NT2/D1 (cell line): Measurements from ENCODE around the gene CDK2.

Source experiments
- DNase-seq: peaks from one replicate; pipeline ENCODE4 v3.0.0-alpha.2; 2011; ENCODE audit warnings: low read depth, low spot score
- H3K27me3 ChIP-seq: 2 replicates; pipeline ENCODE4 v1.6.0; 2011; ENCODE audit warnings: mild to moderate bottlenecking; ENCODE audit not compliant: insufficient read length, insufficient read depth
- H3K36me3 ChIP-seq: 2 replicates; pipeline ENCODE4 v1.6.1; 2011; ENCODE audit warnings: mild to moderate bottlenecking, low read length, mixed read lengths; ENCODE audit not compliant: insufficient read depth, insufficient read length
- H3K4me1 ChIP-seq: 2 replicates; pipeline ENCODE4 v1.5.1; 2011; ENCODE audit not compliant: insufficient read depth, insufficient read length
- H3K4me3 ChIP-seq: 2 replicates; pipeline ENCODE4 v1.5.1; 2011; ENCODE audit warnings: low read depth; ENCODE audit not compliant: insufficient read length
- H3K9ac ChIP-seq: 2 replicates; pipeline ENCODE4 v1.6.0; 2011; ENCODE audit warnings: low read depth; ENCODE audit not compliant: insufficient read length
- H3K9me3 ChIP-seq: 2 replicates; pipeline ENCODE4 v1.5.1; 2011; ENCODE audit warnings: mild to moderate bottlenecking, low read length; ENCODE audit not compliant: insufficient read depth
- SUZ12 ChIP-seq: IDR thresholded peaks from 2 replicates; pipeline ENCODE4 v1.6.1; 2011; ENCODE audit not compliant: insufficient read length, insufficient read depth; ENCODE audit errors: extremely low read depth
- YY1 ChIP-seq: IDR thresholded peaks from 2 replicates; pipeline ENCODE4 v1.6.1; 2011; ENCODE audit not compliant: insufficient read length, insufficient read depth
- ZNF274 ChIP-seq: IDR thresholded peaks from 2 replicates; pipeline ENCODE4 v1.6.1; 2011; ENCODE audit warnings: mild to moderate bottlenecking, low read depth, low read length

Gene CDK2

DNA sequence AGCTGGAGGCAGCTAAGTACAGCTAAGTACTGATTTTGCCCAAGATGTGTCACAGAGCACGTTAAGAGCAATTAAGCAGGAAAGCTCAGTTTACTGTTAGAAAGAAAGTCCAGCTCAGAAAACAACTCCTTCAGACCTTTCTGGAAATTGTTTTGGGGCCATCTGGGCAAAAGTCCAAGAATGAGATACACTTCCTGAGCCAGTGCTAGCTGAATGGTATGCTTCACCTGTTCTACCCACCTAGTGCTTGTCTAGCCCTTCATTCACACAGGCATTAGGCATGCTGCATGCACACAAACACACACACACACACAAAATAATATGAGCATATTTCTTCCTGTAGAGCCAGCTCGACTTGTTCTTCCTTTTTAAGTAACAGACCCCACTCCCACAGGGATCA is 47.6 kb downstream of the CDK2 start:
- TF ChIP-seq SUZ12: no peak
- no peak for TF ChIP-seq ZNF274
- TF ChIP-seq YY1: no peak
- no peak overlapping the region for H3K4me3 ChIP-seq
- H3K36me3 ChIP-seq: no peaks in the 10 kb centered on the region
- no peaks in the 10 kb centered on the region for H3K27me3 ChIP-seq
- no peak overlapping the region for H3K9ac ChIP-seq
- no peaks in the 10 kb centered on the region for H3K9me3 ChIP-seq
- H3K4me1 ChIP-seq: no peaks in the 10 kb centered on the region
- no peak for DNase-seq

DNA sequence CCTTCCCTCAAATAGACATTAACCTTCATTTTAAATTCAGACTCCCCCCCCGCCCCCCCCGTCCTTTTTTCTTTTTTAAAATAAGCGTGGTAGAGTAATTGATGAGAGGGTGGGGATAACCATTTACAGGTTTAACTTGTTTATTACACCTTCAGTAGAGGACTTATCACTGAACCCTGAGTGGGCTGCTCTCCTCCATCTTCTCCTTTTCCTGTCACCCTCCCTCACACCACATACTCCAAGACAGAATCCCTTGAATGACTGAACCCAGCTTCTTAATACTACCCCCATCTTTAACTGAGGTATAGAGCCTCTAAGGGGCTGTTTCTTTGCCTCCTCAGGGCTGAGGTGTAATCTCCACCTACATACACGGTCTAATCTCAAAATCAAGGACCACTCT is 50.6 kb downstream of the CDK2 start:
- H3K36me3 ChIP-seq: no peaks in the 10 kb centered on the region
- no peaks in the 10 kb centered on the region for H3K9me3 ChIP-seq
- no peak for TF ChIP-seq ZNF274
- TF ChIP-seq YY1: no peak
- no peak for TF ChIP-seq SUZ12
- no peaks in the 10 kb centered on the region for H3K27me3 ChIP-seq
- DNase-seq: no peak
- H3K9ac ChIP-seq: no peak overlapping the region
- no peak overlapping the region for H3K4me3 ChIP-seq
- H3K4me1 ChIP-seq: peaks cover 7% of the 10 kb centered on the region

DNA sequence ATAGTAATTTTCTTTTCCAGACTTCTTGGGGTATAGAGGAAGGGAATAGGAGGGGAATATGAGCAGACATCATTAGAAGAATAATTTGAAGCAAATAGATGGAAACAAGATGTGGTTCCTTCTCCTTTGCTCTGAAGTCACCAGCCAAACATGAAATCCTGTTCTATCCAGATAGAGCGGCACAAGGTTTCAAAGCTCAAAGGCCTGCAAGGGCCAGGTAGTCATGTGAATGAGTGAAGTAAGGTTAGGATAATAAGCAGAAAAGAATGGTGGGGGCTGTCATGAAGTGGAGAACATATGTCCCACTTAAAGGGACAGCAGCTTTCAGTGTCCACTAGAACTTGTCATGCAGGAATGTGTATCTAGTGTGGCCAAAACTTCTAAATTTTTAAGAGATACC is 51.7 kb downstream of the CDK2 start:
- peaks cover 7% of the 10 kb centered on the region for H3K4me1 ChIP-seq
- no peak overlapping the region for H3K4me3 ChIP-seq
- no peaks in the 10 kb centered on the region for H3K36me3 ChIP-seq
- H3K9ac ChIP-seq: no peak overlapping the region
- no peaks in the 10 kb centered on the region for H3K9me3 ChIP-seq
- no peak for DNase-seq
- TF ChIP-seq SUZ12: no peak
- TF ChIP-seq ZNF274: no peak
- no peak for TF ChIP-seq YY1
- no peaks in the 10 kb centered on the region for H3K27me3 ChIP-seq

DNA sequence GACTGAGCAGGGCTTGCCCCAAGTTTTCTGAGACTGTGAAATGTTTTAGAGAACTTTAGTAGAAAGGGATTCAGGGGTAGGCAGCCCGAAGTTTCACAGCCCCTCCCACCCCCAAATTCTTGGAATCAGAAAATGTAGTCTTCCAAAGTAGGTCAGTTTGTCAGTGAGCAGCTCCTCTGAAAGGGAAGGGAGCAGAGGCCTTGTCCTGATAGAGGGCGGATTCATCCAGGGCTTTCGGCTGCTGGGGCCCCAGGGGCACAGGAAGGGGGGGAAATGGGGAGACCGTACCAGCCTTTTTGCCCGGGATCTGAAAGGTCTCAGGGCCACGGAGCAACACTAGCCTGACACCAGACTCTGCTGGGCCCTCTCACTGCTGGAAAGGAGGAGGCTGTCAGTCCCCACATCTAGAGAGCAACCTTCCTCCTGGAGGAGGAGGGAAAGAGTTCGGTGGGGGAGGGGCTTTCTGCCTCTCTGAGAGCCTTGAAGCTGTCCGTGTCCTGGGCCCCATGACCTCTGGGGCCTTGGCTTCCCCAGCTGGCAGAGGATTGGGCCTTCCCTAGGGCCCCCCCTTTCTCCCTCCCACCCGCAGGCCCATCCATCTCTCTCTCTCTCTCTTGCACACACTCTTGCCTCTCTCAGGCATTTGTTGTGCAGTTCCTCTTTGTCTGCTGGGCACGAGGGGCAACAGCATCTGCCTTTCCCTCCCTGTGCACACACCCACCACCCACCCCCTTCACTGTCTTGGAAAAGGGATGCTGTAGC is 54.0 kb downstream of the CDK2 start, which contains the start of gene IKZF4:
Gene IKZF4, plus strand, starts transcription at position 621 of the 762 bp plus-strand sequence. CDS start 451 bp downstream, outside the sequence.
- H3K27me3 ChIP-seq: no peaks in the 10 kb centered on the region
- H3K4me3 ChIP-seq: peak within 1 kb of the TSS; percentile 58
- H3K36me3 ChIP-seq: peaks cover 9% of the 10 kb centered on the region
- peaks cover 7% of the 10 kb centered on the region for H3K4me1 ChIP-seq
- DNase-seq: no peak
- no peak for TF ChIP-seq YY1
- no peak for TF ChIP-seq ZNF274
- TF ChIP-seq SUZ12: no peak
- H3K9me3 ChIP-seq: no peaks in the 10 kb centered on the region
- peak within 1 kb of the TSS; percentile 79 for H3K9ac ChIP-seq

DNA sequence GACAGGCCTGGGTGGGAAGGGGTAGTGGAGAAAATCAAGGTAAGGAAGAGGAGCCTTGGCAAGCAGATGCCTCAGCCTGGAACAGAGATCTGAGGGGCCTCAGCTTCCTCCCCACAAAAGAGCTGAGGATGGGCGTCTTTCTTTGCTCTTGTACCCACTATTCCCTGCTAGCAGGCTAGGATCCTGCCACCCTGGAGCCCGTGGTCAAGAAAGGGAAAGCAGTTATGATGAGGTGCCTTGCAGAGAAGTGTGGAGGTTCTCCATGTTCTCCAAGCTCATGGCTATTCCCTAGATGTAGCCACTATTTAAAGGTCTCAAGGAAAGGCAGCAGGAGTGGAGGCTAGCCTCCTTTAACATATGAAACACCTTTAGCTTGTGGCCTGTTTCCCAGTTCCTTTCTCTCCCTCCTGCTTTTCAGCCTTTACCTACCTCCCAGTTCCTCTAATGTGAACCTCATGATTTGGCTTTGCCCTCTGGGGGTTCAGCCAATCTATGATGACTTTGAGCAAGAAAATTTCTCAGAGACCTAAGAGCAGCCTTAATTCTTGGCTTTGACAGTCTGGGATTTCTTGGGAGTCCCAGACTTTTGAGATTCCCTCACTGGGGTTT is 55.4 kb downstream of the CDK2 start:
- Histone ChIP-seq H3K9me3 (no peaks in the 10 kb centered on the region), H3K4me3 (peak overlapping the region; percentile 58), H3K27me3 (no peaks in the 10 kb centered on the region), H3K36me3 (peaks cover 14% of the 10 kb centered on the region), H3K9ac (peak overlapping the region; percentile 79), H3K4me1 (peaks cover 10% of the 10 kb centered on the region)
- DNase-seq: no peak
- TF ChIP-seq YY1 (no peak), SUZ12 (no peak), ZNF274 (no peak)
